Natural killer cell (primary cell): ENCODE data around the gene ACER3. TPM values are rescaled to one million over a fixed set of nuclear protein-coding genes. Genes with fewer than 3 reads are reported as not detected.
"Not testable (repeated sequence)": the region's sequence is repeated elsewhere in the genome, so short reads cannot be mapped to it uniquely, and the experiment has no call there.

Experiments used
- ATAC-seq, 3 donors: fragments of 150-1000 bp in 2 of 3; fragments of 200-7000 bp in 1 of 3; cut with Tn5 transposase; 1 replicate in 1 of 3; 2 replicates in 2 of 3; pipeline ENCODE4 v1.10.0; 2021; ENCODE audit warnings: mild to moderate bottlenecking in 2 of 3, moderate library complexity in 2 of 3
- DNase-seq, 2 donors: peaks; one replicate each; pipeline versions ENCODE4 v3.0.0 to v3.0.0-alpha.2; 2013 to 2021; ENCODE audit warnings: mixed read lengths in 1 of 2
- H3K27ac ChIP-seq: one replicate; pipeline ENCODE4 v1.5.1; 2013; ENCODE audit warnings: mild to moderate bottlenecking, low read length
- H3K27me3 ChIP-seq: one replicate; pipeline ENCODE4 v1.6.1; 2013; ENCODE audit warnings: low read length; ENCODE audit not compliant: control insufficient read depth, insufficient read depth
- H3K36me3 ChIP-seq: one replicate; pipeline ENCODE4 v1.6.1; 2013; ENCODE audit warnings: low read length; ENCODE audit not compliant: control insufficient read depth, insufficient read depth
- H3K4me1 ChIP-seq: one replicate; pipeline ENCODE4 v1.6.1; 2013; ENCODE audit warnings: low read length; ENCODE audit not compliant: control insufficient read depth, insufficient read depth
- H3K4me3 ChIP-seq: one replicate; pipeline ENCODE4 v1.5.1; 2013; ENCODE audit warnings: low read length
- H3K9me3 ChIP-seq: one replicate; pipeline ENCODE4 v1.6.1; 2013; ENCODE audit warnings: low read length; ENCODE audit not compliant: control insufficient read depth, insufficient read depth
- H3K27ac Mint-ChIP-seq, 2 donors: one replicate each; pipeline ENCODE4 v1.8.0; 2022; ENCODE audit warnings: mild to moderate bottlenecking in 2 of 2, mixed read lengths in 2 of 2, moderate library complexity in 1 of 2
- H3K27me3 Mint-ChIP-seq, 2 donors: one replicate each; pipeline ENCODE4 v1.8.0; 2022; ENCODE audit warnings: low read depth in 2 of 2, mixed read lengths in 2 of 2
- H3K36me3 Mint-ChIP-seq: one replicate; pipeline ENCODE4 v1.8.0; 2022; ENCODE audit warnings: mixed read lengths
- H3K4me1 Mint-ChIP-seq, 2 donors: one replicate each; pipeline ENCODE4 v1.8.0; 2022; ENCODE audit warnings: mixed read lengths in 2 of 2
- H3K4me3 Mint-ChIP-seq: one replicate; pipeline ENCODE4 v1.8.0; 2022; ENCODE audit warnings: mild to moderate bottlenecking, moderate library complexity, mixed read lengths
- H3K9me3 Mint-ChIP-seq, 2 donors: one replicate each; pipeline ENCODE4 v1.8.0; 2022; ENCODE audit warnings: mixed read lengths in 2 of 2
- CTCF ChIP-seq: fragments of 200-600 bp; IDR thresholded peaks from one replicate; pipeline ENCODE4 v1.8.0; 2022; ENCODE audit warnings: antibody characterized with exemption
- WGBS: methylation state at CpG from one replicate; pipeline ENCODE4 v1.1.7; 2013; ENCODE audit warnings: missing lambda C conversion rate; ENCODE audit not compliant: insufficient coverage; 5-methylcytosine and 5-hydroxymethylcytosine counted together
- intact Hi-C: fragments of 100-400 bp; cut with micrococcal nuclease; formaldehyde crosslinking; loops from one replicate; pipeline ENCODE4 v1.14.2; 2022
- total RNA-seq, 4 donors: library from RNA; stranded (reverse); fragments of 120-200 nt in 1 of 4; gene quantifications; one replicate each; pipeline versions ENCODE4 v1.2.3 to v1.2.4, GENCODE V29; 2013 to 2022

The ACER3 gene
- total RNA-seq, 3 donors from 2014 or later (not counting 1 experiment from before 2014, with no cell fraction given), result 12.1 to 14.8 (median 13.6) TPM

- no peak overlapping the region for H3K27ac Mint-ChIP-seq
- H3K4me1 Mint-ChIP-seq, result peaks cover 9 to 11% of the 10 kb centered on the region in 2 donors
- no peak overlapping the region for H3K4me3 ChIP-seq
- H3K27ac ChIP-seq, result no peak overlapping the region
- ATAC-seq (no peak), DNase-seq (no peak)
- peaks cover 3% of the 10 kb centered on the region for H3K9me3 ChIP-seq
- H3K36me3 Mint-ChIP-seq, result peaks cover 16% of the 10 kb centered on the region
- no peaks in the 10 kb centered on the region for H3K36me3 ChIP-seq
- H3K4me3 Mint-ChIP-seq, result no peak overlapping the region
- H3K9me3 Mint-ChIP-seq, result peaks cover 3 to 7% of the 10 kb centered on the region in 2 donors
- intact Hi-C loops, result no loop called here
- H3K27me3 ChIP-seq, result no peaks in the 10 kb centered on the region
- no peaks in the 10 kb centered on the region for H3K27me3 Mint-ChIP-seq
- no peaks in the 10 kb centered on the region for H3K4me1 ChIP-seq
- TF ChIP-seq CTCF, result no peak
- WGBS, result 51% methylated on average over 3 of the region's 3 CpGs
Observed at GRCh38 chr11:76947800-76948199, 87.1 kb downstream of the ACER3 start.

GRCh38 chr11:76955459-76956114 lies 94.9 kb downstream of the ACER3 start:
- Histone ChIP-seq H3K4me3 (no peak overlapping the region), H3K4me1 (no peaks in the 10 kb centered on the region), H3K27ac (no peak overlapping the region), H3K27me3 (no peaks in the 10 kb centered on the region), H3K36me3 (no peaks in the 10 kb centered on the region), H3K9me3 (no peaks in the 10 kb centered on the region)
- DNase-seq, result no peak
- 79% methylated on average over 2 of the region's 3 CpGs for WGBS
- H3K9me3 Mint-ChIP-seq, result no peaks in the 10 kb centered on the region
- H3K4me1 Mint-ChIP-seq, result no peaks in the 10 kb centered on the region
- no peak for ATAC-seq
- no peaks in the 10 kb centered on the region for H3K27me3 Mint-ChIP-seq
- no peak overlapping the region for H3K27ac Mint-ChIP-seq
- intact Hi-C loops, result no loop called here
- H3K36me3 Mint-ChIP-seq, result no peaks in the 10 kb centered on the region
- TF ChIP-seq CTCF, result no peak
- H3K4me3 Mint-ChIP-seq, result no peak overlapping the region

- Mint-ChIP-seq H3K36me3 (peaks cover 6% of the 10 kb centered on the region), H3K27me3 (no peaks in the 10 kb centered on the region), H3K4me3 (no peak overlapping the region), H3K9me3 (peaks cover 0 to 2% of the 10 kb centered on the region in 2 donors), H3K27ac (no peak overlapping the region), H3K4me1 (peaks cover 5 to 11% of the 10 kb centered on the region in 2 donors)
- TF ChIP-seq CTCF, result no peak
- Histone ChIP-seq H3K27ac (no peak overlapping the region), H3K9me3 (no peaks in the 10 kb centered on the region), H3K27me3 (no peaks in the 10 kb centered on the region), H3K4me1 (peaks cover 3% of the 10 kb centered on the region), H3K4me3 (no peak overlapping the region), H3K36me3 (no peaks in the 10 kb centered on the region)
- ATAC-seq, result no peak
- WGBS, result 49% methylated on average over 4 of the region's 4 CpGs
- peak in 1 of 2 donors; percentile 20 for DNase-seq
- intact Hi-C loops, result no loop called here
Observed at GRCh38 chr11:76962583-76963416, 102.1 kb downstream of the ACER3 start.

GRCh38 chr11:76963417-76964168 lies 102.9 kb downstream of the ACER3 start:
- H3K36me3 ChIP-seq, H3K27me3 ChIP-seq, H3K4me1 ChIP-seq, H3K4me3 Mint-ChIP-seq, intact Hi-C loops, H3K9me3 ChIP-seq, ATAC-seq, DNase-seq, H3K27ac ChIP-seq, H3K27me3 Mint-ChIP-seq, H3K9me3 Mint-ChIP-seq, H3K27ac Mint-ChIP-seq, H3K36me3 Mint-ChIP-seq, H3K4me3 ChIP-seq: not testable (repeated sequence)
- H3K4me1 Mint-ChIP-seq, result peaks cover 5 to 11% of the 10 kb centered on the region in 2 donors
- 87% methylated on average over 15 of the region's 16 CpGs for WGBS
